Lung (tissue), 12 donors: Measurements from ENCODE around the gene PRPF19. TPM values are rescaled to one million over a fixed set of nuclear protein-coding genes. Genes with fewer than 3 reads are reported as not detected.

Experiments
- ATAC-seq: fragments of 200-7000 bp; cut with Tn5 transposase; one replicate; pipeline ENCODE4 v1.9.1; 2020; ENCODE audit warnings: moderate number of reproducible peaks; ENCODE audit not compliant: insufficient read depth, low FRiP score
- DNase-seq, 3 donors: peaks; one replicate each; pipeline ENCODE4 v3.0.0-alpha.2; 2013 to 2017
- H3K27ac ChIP-seq, 2 donors: one replicate each; pipeline ENCODE4 v1.5.1; 2013; ENCODE audit warnings: mild to moderate bottlenecking in 2 of 2, moderate library complexity in 2 of 2, control low read depth in 1 of 2, inconsistent platforms in 1 of 2, low read depth in 1 of 2, low read length in 1 of 2
- H3K27me3 ChIP-seq, 3 donors: one replicate each; pipeline ENCODE4 v1.5.1; 2013; ENCODE audit warnings: low read length in 2 of 3; ENCODE audit not compliant: control insufficient read depth in 3 of 3, insufficient read depth in 3 of 3
- H3K36me3 ChIP-seq, 4 donors: one replicate each; pipeline ENCODE4 v1.5.1; 2013; ENCODE audit warnings: low read length in 4 of 4, mild to moderate bottlenecking in 1 of 4, moderate library complexity in 1 of 4; ENCODE audit not compliant: control insufficient read depth in 4 of 4, insufficient read depth in 4 of 4
- H3K4me1 ChIP-seq, 5 donors: one replicate each; pipeline ENCODE4 v1.5.1; 2013; ENCODE audit warnings: low read length in 5 of 5, mild to moderate bottlenecking in 2 of 5, moderate library complexity in 1 of 5; ENCODE audit not compliant: control insufficient read depth in 5 of 5, insufficient read depth in 5 of 5
- H3K4me3 ChIP-seq: one replicate; pipeline ENCODE4 v1.5.1; 2013; ENCODE audit warnings: mild to moderate bottlenecking, control low read depth, moderate library complexity
- H3K9ac ChIP-seq, 2 donors: one replicate each; pipeline ENCODE4 v1.5.1; 2013; ENCODE audit warnings: low read length in 2 of 2, control low read depth in 1 of 2; ENCODE audit not compliant: insufficient read depth in 1 of 2
- H3K9me3 ChIP-seq, 4 donors: one replicate each; pipeline ENCODE4 v1.5.1; 2013; ENCODE audit warnings: low read length in 3 of 4, mild to moderate bottlenecking in 1 of 4, moderate library complexity in 1 of 4; ENCODE audit not compliant: control insufficient read depth in 4 of 4, insufficient read depth in 3 of 4
- CTCF ChIP-seq: IDR thresholded peaks from 2 replicates; pipeline ENCODE4 v1.5.1; 2012; ENCODE audit warnings: mild to moderate bottlenecking; ENCODE audit errors: control extremely low read depth, extremely low read depth
- WGBS, 2 donors: extraction: QIAGEN DNeasy Blood & Tissue Kit; methylation state at CpG; one replicate each; pipeline ENCODE4 v1.1.7; 2013; 5-methylcytosine and 5-hydroxymethylcytosine counted together
- polyA plus RNA-seq, 2 donors: library from polyadenylated mRNA; stranded (reverse); fragments of 200-250 nt; gene quantifications; one replicate each; pipeline ENCODE4 v1.2.1, GENCODE V29; 2013
- total RNA-seq, 2 donors: library from RNA; depleted of rRNA in 1 of 2; stranded (reverse); fragments of >200 nt in 1 of 2; gene quantifications; one replicate each; pipeline ENCODE4 v1.2.1, GENCODE V29; 2014 to 2021
- donor health status: control.
- donor health status: control.
- donor health status: Bipolar disorder and iron deficiency.
- donor health status: healthy.
- donor health status: DM: yes; HTN: yes; CAD: no.

Gene PRPF19
- total and polyA plus RNA-seq, 4 donors, result 49.0 to 79.0 (median 65.2) TPM

GRCh38 chr11:60873533-60873932, 32.9 kb downstream of the PRPF19 start:
- no peak for ATAC-seq
- peaks cover 0 to 10% (median 3%) of the 10 kb centered on the region in 5 donors for H3K4me1 ChIP-seq
- H3K27me3 ChIP-seq, result no peaks in the 10 kb centered on the region
- TF ChIP-seq CTCF, result no peak
- no peak overlapping the region for H3K9ac ChIP-seq
- 86 to 95% methylated on average over 12 of the region's 12 CpGs for WGBS, 2 donors
- peak in 1 of 3 donors; percentile 7 for DNase-seq
- H3K27ac ChIP-seq, result no peak overlapping the region
- H3K9me3 ChIP-seq, result peaks cover 0 to 1% (median 0%) of the 10 kb centered on the region in 4 donors
- H3K4me3 ChIP-seq, result no peak overlapping the region
- peaks cover 0 to 3% (median 0%) of the 10 kb centered on the region in 4 donors for H3K36me3 ChIP-seq

GRCh38 chr11:60872961-60873524, 33.3 kb downstream of the PRPF19 start:
- no peak overlapping the region for H3K27ac ChIP-seq
- 58 to 66% methylated on average over 15 to 16 of the region's 16 CpGs for WGBS, 2 donors
- no peak overlapping the region for H3K9ac ChIP-seq
- no peaks in the 10 kb centered on the region for H3K27me3 ChIP-seq
- H3K4me3 ChIP-seq, result no peak overlapping the region
- ATAC-seq, result no peak
- no peak for TF ChIP-seq CTCF
- H3K4me1 ChIP-seq, result peaks cover 0 to 10% (median 3%) of the 10 kb centered on the region in 5 donors
- H3K36me3 ChIP-seq, result peaks cover 0 to 3% (median 0%) of the 10 kb centered on the region in 4 donors
- DNase-seq, result no peak
- H3K9me3 ChIP-seq, result peaks cover 0 to 1% (median 0%) of the 10 kb centered on the region in 4 donors

- Histone ChIP-seq H3K27ac (no peak overlapping the region), H3K4me1 (peaks cover 0 to 10% (median 3%) of the 10 kb centered on the region in 5 donors), H3K27me3 (no peaks in the 10 kb centered on the region), H3K9me3 (peaks cover 0 to 1% (median 0%) of the 10 kb centered on the region in 4 donors), H3K36me3 (peaks cover 0 to 3% (median 0%) of the 10 kb centered on the region in 4 donors), H3K4me3 (no peak overlapping the region), H3K9ac (no peak overlapping the region)
- no peak for ATAC-seq
- peak; percentile 44 to 69 (median 58) for DNase-seq
- 88 to 91% methylated on average over 6 of the region's 6 CpGs for WGBS, 2 donors
- TF ChIP-seq CTCF, result no peak
These were observed 34.0 kb downstream of the PRPF19 start for GRCh38 chr11:60872124-60872960.
